ENCODE data around the gene ZNF646. TPM values are rescaled to one million over a fixed set of nuclear protein-coding genes. Genes with fewer than 3 reads are reported as not detected.

ZNF646 gene, protein sequence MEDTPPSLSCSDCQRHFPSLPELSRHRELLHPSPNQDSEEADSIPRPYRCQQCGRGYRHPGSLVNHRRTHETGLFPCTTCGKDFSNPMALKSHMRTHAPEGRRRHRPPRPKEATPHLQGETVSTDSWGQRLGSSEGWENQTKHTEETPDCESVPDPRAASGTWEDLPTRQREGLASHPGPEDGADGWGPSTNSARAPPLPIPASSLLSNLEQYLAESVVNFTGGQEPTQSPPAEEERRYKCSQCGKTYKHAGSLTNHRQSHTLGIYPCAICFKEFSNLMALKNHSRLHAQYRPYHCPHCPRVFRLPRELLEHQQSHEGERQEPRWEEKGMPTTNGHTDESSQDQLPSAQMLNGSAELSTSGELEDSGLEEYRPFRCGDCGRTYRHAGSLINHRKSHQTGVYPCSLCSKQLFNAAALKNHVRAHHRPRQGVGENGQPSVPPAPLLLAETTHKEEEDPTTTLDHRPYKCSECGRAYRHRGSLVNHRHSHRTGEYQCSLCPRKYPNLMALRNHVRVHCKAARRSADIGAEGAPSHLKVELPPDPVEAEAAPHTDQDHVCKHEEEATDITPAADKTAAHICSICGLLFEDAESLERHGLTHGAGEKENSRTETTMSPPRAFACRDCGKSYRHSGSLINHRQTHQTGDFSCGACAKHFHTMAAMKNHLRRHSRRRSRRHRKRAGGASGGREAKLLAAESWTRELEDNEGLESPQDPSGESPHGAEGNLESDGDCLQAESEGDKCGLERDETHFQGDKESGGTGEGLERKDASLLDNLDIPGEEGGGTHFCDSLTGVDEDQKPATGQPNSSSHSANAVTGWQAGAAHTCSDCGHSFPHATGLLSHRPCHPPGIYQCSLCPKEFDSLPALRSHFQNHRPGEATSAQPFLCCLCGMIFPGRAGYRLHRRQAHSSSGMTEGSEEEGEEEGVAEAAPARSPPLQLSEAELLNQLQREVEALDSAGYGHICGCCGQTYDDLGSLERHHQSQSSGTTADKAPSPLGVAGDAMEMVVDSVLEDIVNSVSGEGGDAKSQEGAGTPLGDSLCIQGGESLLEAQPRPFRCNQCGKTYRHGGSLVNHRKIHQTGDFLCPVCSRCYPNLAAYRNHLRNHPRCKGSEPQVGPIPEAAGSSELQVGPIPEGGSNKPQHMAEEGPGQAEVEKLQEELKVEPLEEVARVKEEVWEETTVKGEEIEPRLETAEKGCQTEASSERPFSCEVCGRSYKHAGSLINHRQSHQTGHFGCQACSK (N-terminal part only)
- total RNA-seq (10 to 100 TPM in 1 of 6 donors, 1 to 10 TPM in 5; 5.6 to 12.6 (median 7.0) TPM), polyA plus RNA-seq (10 to 100 TPM in 1 of 2 donors, 1 to 10 TPM in 1; 3.9 to 10.7 TPM)

DNA sequence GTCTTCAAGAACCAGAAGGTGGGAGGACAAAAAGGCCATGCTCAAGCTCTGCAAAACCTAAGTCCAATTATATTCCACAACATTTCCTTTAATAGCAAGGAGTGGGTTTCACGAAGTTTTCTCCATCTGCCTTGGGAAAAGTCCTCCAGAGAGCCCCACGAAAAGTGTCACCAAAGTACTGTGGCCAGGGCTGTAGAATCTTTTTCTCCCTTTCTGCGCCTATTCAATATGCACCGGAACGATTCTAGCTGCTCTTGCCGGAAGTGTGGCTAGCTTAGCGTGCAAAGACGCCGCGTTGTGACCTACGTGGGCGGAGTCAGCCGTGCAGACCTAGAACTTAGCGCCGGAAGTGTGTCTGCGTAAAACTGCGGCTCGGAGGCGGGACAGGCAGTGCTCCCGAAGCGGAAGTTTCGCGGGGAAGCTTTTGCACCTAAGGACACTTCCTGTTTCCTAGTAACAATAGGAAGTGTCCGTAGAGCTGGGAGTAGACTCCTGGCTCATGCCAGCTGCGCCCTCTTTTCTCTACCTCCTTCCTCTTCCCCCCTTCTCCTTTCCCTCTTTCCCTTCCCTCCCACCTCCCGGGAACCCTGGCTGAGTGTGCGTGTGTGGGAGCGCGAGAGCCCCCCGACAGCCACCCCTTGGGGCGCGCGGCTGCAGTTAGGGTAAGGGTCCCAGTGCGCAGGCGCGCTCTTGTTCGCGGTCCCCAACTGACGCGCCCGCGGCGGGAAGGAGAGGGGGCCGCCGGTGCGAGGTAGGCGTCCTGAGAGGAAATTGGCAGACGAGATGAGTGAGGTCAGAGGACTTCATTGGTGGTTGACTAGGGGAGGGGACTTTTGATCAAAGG is at the start of gene ZNF646, which contains the start of gene ZNF668:
Gene ZNF646 (plus strand): TSS at position 453 of the 844 bp plus-strand sequence. CDS start 1,903 bp downstream, outside the sequence.
Gene ZNF668 (minus strand): TSS at position 271 of the 844 bp plus-strand sequence. CDS start 9,781 bp downstream, outside the sequence.
- FAIRE-seq (peak; percentile 85), DNase-seq (peak; percentile 90 to 99 (median 98)), ATAC-seq (peak; percentile 91 to 96 (median 93))
- TF ChIP-seq, protein P1, sequence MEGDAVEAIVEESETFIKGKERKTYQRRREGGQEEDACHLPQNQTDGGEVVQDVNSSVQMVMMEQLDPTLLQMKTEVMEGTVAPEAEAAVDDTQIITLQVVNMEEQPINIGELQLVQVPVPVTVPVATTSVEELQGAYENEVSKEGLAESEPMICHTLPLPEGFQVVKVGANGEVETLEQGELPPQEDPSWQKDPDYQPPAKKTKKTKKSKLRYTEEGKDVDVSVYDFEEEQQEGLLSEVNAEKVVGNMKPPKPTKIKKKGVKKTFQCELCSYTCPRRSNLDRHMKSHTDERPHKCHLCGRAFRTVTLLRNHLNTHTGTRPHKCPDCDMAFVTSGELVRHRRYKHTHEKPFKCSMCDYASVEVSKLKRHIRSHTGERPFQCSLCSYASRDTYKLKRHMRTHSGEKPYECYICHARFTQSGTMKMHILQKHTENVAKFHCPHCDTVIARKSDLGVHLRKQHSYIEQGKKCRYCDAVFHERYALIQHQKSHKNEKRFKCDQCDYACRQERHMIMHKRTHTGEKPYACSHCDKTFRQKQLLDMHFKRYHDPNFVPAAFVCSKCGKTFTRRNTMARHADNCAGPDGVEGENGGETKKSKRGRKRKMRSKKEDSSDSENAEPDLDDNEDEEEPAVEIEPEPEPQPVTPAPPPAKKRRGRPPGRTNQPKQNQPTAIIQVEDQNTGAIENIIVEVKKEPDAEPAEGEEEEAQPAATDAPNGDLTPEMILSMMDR (IDR thresholded peaks at IDR 0.05): no peak
- Histone ChIP-seq H3K9me3 (no peaks in the 10 kb centered on the region), H3K27me3 (no peaks in the 10 kb centered on the region), H3K36me3 (peaks cover 0 to 28% (median 12%) of the 10 kb centered on the region in 3 donors), H3K4me1 (peaks cover 0 to 12% (median 5%) of the 10 kb centered on the region in 3 donors), H3K4me3 (peak within 1 kb of the TSS; percentile 65 to 100 (median 90)), H3K27ac (peak within 1 kb of the TSS; percentile 56 to 90 (median 83))
- intact Hi-C loops (cut with DNase I): no loop called here
- WGBS, 2 donors: 0% methylated on average over 47 to 48 of the region's 48 CpGs

DNA sequence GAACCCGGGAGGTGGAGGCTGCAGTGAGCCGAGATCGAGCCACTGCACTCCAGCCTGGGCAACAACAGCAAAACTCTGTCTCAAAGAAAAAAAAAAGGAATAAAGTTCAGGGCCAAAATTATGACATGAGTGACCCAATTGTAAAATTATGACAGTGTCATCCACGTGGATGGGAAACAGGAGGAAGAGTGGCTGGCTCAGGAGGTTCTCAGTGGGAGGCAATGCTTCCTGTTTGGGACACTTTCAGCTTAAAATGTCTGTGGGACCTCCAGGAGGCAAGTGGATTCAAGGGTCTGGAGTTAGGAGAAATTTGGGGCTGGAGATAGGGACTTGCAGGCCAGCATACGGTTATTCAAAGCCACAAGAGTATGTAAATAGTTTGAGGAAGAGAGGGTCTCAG is 48.9 kb upstream of the ZNF646 start:
- intact Hi-C loops (cut with DNase I): no loop called here
- TF ChIP-seq, protein P1 (IDR thresholded peaks at IDR 0.05): no peak
- ATAC-seq (peak in 2 of 4 donors; percentile 25 to 34), FAIRE-seq (no peak), DNase-seq (no peak)
- H3K27ac ChIP-seq: no peak overlapping the region
- H3K36me3 ChIP-seq: no peaks in the 10 kb centered on the region
- H3K4me3 ChIP-seq: no peak overlapping the region
- H3K4me1 ChIP-seq: no peaks in the 10 kb centered on the region
- no peaks in the 10 kb centered on the region for H3K27me3 ChIP-seq
- no peaks in the 10 kb centered on the region for H3K9me3 ChIP-seq
- 87 to 94% methylated on average over 5 of the region's 5 CpGs for WGBS, 2 donors

DNA sequence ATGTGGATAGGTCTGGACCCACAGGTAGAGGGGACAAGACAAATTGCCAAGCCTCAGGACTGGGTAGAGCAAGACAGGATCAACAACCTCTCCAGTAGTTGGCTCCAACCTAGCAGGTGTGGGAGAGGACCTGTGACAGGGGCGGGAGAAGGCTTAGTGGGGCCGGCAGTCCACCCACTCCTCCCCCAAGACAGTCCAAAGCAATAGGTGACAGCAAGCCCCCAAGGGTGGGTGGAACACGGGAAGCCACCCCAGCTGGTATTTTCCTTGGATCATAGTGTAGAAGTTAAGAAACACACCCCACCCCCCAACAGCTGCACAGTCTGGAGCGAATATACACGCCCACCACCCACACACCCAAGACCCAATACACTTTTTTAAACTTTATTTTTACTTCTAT is 45.0 kb upstream of the ZNF646 start:
- 80 to 83% methylated on average over 5 of the region's 5 CpGs for WGBS, 2 donors
- intact Hi-C loops (cut with DNase I): no loop called here
- no peak overlapping the region for H3K27ac ChIP-seq
- H3K4me3 ChIP-seq: no peak overlapping the region
- TF ChIP-seq, protein P1 (IDR thresholded peaks at IDR 0.05): no peak
- no peaks in the 10 kb centered on the region for H3K27me3 ChIP-seq
- DNase-seq (no peak), ATAC-seq (no peak), FAIRE-seq (no peak)
- peaks cover 0 to under 1% (median under 1%) of the 10 kb centered on the region in 3 donors for H3K4me1 ChIP-seq
- no peaks in the 10 kb centered on the region for H3K9me3 ChIP-seq
- no peaks in the 10 kb centered on the region for H3K36me3 ChIP-seq

DNA sequence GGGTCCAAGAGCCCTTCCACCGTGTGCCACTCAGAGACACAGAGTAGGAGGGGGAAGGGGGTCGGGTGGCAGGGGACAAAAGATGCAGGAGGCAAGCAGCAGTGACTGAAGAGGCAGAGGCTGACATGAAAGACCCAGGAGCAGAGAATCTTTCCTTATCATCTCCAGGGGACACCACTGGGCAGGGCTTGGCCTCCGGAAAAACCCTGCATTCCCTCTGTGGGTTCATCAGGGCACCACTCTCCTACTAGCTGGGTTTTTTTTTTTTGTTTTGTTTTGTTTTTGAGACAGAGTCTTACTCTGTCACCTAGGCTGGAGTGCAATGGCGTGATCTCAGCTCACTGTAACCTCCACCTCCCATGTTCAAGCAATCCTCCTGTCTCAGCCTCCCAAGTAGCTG is 42.9 kb upstream of the ZNF646 start:
- H3K36me3 ChIP-seq: no peaks in the 10 kb centered on the region
- no peaks in the 10 kb centered on the region for H3K27me3 ChIP-seq
- H3K4me1 ChIP-seq: peaks cover 4 to 5% (median 4%) of the 10 kb centered on the region in 3 donors
- FAIRE-seq: no peak
- H3K27ac ChIP-seq: no peak overlapping the region
- no peaks in the 10 kb centered on the region for H3K9me3 ChIP-seq
- TF ChIP-seq, protein P1 (IDR thresholded peaks at IDR 0.05): no peak
- no peak for DNase-seq
- intact Hi-C loops (cut with DNase I): no loop called here
- no peak overlapping the region for H3K4me3 ChIP-seq
- no peak for ATAC-seq
- 90 to 96% methylated on average over 4 of the region's 4 CpGs for WGBS, 2 donors
